NCI-H226 (cell line): ENCODE data around the gene SLFN13.
"Not testable (repeated sequence)": the region's sequence is repeated elsewhere in the genome, so short reads cannot be mapped to it uniquely, and the experiment has no call there.

Source experiments
- DNase-seq: peaks from one replicate; pipeline ENCODE4 v3.0.0-alpha.2; 2015

Gene SLFN13

DNA sequence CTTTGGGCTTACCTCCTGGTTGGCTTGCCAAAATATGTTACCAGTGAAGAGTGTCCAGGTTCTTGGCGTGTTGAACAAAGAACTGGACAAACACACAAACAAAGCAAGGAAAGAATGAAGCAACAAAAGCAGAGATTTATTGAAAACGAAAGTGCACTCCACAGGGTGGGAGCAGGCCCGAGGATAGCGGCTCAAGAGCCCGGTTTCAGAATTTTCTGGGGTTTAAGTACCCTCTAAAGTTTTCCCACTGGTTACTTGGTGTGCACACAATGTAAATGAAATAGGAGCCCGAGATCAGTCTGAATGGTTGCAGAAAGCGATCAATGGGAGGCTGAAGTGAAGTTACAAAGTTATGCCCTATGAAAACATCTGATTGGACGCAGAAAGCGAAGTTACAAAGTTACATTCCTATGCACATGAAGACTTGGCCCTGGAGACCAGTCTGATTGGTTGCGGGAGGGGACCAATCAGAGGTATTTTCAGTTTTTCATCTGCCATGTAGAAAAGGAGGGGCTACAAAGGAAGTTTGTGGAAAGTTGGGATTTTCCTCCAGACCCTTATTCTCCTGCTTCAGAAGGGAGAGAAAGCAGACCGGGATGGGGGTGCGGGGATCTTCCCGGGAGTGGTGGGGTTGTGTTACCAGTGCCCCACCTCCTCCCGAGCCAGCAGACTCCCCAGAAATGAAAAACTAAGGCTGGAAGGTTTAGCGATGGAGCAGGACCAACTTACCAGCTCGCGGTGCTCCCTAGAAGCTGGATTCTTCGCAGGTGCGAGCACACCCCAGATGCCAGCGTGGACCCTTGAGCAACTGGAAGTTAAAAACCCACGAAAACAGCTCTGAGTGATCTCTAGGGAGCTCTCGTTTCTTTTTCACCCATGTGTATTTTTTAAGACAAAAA is 16.1 kb downstream of the SLFN13 start, which contains the start of gene SLFN12:
Gene SLFN12 (minus strand): TSS at position 325 of the 899 bp plus-strand sequence. CDS start 9,472 bp downstream, outside the sequence.
- peak; percentile 95 for DNase-seq

DNA sequence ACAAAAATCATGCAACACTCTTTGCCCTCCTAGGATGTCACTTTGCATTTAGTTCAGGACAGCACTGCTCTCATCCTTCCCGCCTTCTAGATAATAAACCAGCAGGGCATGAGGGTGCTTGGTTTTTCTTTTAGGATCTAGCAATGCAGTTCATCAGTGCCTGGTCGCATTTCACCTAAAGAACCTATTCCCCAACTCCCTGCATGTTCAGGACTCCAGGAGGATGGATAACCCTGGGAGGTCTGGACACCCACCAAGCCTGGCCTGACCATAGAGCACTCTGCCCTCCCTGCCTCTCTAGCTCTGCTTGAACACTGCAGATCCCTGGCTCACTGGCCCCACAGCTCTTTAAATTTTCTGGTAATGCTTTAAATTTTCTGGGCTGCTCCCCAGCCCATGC is 18.9 kb downstream of the SLFN13 start:
- DNase-seq, result no peak

DNA sequence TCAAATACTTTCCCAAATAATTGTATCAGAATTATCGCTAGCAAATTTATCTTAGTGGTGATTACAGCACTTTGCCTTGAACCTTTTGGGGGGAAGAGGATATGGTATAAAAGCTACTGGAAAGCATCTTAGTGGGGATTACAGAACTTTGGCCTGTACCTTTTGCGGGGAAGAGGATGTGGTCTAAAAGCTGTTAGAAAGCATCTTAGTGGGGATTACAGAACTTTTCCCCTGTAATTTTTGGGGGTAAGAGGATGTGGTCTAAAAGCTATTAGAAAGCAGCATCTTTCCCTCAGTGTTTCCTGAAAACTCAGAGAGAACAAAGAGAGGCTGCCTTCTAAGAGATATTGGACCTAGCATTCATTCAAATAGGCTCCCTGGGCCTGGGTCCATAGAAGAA is 20.3 kb downstream of the SLFN13 start:
- DNase-seq, result no peak

DNA sequence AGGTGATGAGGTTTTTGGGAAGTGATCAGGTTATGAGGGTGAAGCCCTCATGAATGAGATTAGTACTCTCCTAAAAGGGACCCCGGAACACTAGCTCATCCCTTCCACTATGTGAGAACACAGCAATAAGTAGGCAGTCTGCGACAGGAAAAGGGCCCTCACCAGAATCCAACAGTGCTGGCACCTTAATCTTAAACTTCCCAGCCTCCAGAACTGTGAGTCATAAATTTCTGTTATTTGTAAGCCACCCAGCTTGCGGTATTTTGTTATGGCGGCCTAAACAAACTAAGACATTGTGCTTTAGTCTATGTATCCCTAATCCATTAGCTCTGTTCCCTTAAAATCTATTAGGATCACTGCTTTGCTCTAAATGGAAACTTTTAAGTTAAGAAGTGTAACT is 24.8 kb downstream of the SLFN13 start:
- peak; percentile 13 for DNase-seq

DNA sequence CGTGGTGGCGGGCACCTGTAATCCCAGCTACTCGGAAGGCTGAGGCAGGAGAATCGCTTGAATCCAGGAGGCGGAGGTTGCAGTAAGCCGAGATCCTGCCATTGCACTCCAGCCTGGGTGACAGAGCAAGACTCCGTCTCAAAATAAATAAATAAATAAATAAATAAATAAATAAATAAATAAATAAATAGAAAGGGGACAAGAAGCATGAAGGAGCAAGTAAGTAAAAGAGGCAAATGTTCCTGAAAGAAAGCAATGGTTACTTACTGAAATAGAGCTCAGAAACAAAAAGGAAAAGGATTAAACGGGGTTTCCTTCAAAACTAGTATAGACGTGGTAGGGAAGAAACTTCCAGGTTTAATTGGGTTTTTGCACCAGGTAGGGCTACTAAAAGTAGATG is 27.5 kb downstream of the SLFN13 start:
- not testable (repeated sequence) for DNase-seq

DNA sequence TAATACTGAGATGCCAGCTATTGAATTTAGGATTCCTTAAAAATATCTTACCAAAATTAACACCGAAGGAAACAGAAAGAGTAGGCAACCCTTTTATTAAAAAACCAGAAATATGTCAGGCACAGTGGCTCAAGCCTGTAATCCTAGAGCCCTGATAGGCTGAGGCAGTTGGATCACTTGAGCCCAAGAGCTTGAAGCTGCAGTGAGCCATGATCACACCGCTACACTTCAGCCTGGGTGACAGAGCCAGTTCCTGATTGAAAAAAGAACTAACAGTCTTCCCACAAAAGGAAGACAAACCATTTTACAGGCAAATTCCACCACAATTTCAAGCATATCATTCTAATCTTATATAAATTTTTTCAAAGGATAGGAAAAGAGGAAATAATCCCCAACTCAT is 31.9 kb downstream of the SLFN13 start:
- no peak for DNase-seq

DNA sequence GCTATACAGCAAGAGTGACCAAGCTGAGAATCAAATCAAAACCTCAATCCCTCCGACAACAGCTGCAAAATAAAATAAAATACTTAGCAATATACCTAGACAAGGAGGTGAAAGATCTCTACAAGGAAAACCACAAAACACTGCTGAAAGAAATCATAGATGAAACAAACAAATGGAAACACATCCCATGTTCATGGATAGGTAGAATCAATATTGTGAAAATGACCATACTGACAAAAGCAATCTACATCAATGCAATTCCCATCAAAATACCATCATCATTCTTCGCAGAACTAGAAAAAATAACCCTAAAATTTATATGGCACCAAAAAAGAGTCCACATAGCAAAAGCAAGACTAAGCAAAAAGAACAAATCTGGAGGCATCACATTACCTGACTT is 33.9 kb downstream of the SLFN13 start:
- not testable (repeated sequence) for DNase-seq

DNA sequence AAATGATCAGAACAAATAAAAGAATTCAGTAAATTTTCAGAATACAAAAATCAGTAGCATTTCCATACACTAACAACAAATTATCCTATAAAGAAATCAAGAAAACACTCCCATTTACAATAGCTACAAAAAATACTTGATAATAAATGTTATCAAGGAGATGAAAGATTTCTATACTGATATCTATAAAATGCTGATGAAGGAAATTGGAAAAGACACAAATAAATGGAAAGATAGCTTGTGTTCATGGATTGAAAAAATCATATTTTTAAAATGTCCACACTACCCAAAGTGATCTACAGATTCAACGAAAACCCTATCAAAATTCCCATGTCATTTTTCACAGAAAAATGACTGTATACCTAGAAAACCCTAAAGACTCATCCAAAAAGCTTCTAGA is 34.3 kb downstream of the SLFN13 start:
- DNase-seq, result no peak

DNA sequence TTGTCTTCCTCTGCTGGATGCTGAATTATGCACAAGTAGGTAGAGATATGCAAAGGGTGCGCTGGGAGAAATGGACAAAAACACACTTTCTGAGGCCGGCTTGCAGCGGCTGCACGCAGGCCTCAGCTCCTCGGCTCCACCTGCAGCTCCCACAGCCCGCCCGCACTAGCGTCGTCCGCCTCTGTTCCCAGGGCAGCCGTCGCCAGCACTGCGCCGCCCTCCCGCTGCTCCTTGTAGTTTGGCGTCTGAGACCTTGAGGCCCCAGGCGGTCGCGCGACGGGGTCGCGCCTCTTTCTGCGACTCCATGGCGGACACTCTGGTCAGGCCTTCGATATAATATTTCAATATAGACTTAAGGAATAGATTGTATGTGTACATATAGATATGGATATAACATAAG is 41.0 kb downstream of the SLFN13 start:
- no peak for DNase-seq

DNA sequence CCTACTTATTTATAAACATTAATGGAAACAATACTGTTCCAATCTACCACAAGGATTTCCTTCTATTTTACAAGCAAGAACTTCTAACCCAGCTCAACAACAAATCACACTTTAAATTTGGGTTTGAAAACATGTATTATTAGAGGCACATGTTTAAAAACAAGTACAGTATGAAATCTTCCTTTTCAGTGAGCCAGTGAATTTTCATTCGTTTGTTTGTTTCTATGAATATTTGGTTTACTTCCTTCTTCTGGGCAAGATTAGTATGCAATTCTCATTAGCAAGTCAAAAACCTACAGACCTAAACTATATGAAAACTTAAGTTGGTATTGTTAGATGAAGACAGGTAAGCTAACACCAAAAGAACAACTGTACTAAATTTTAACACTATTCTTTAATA is 42.0 kb downstream of the SLFN13 start:
- DNase-seq, result no peak

DNA sequence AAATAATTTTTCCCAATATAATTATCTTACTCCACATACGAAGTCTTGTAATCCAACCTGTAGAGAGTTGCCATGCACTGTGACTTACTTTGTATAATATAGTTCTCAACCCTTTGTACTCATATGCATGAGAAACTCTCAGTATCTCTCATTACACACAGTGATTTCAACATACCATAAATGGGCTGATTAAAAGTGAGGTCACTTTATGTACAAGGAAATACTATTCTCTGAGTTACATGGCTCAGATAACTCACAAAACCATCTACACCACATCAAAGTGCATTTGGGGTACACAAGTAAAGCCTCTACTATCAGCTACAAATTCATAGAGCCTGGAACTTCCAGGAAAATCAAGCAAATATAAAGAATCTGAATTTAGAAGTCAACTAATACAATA is 44.2 kb downstream of the SLFN13 start:
- DNase-seq, result peak; percentile 2

DNA sequence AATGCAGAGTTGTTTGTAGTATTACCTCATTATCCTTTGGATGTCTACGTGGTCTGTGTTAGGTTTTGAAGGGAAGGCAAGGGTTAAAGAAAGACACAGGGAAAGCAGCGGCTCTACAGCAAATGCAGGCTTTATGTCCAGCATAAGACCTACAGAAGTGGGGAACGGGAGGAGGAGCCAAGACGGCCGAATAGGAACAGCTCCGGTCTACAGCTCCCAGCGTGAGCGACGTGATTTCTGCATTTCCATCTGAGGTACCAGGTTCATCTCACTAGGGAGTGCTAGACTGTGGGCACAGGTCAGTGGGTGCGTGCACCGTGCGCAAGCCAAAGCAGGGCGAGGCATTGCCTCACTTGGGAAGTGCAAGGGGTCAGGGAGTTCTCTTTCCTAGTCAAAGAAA is 54.8 kb downstream of the SLFN13 start:
- not testable (repeated sequence) for DNase-seq

DNA sequence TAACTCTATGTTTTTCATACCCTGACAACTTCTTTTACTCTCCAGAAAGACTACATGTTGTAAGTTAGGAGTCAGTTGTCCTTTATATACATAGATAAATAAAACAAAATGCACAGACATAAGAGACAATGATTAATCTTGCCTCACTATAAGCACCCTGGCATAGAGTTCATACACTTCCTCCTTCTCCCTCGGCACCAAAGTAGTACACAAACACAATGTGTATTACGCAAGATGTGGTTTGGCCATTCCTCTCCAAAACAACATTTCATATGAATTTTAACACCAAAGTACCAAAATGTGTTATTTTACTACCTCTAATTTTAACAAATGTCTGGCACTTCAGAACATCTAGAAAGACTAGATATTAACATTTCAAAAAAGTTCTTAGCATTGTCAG is 57.9 kb downstream of the SLFN13 start:
- DNase-seq, result no peak

DNA sequence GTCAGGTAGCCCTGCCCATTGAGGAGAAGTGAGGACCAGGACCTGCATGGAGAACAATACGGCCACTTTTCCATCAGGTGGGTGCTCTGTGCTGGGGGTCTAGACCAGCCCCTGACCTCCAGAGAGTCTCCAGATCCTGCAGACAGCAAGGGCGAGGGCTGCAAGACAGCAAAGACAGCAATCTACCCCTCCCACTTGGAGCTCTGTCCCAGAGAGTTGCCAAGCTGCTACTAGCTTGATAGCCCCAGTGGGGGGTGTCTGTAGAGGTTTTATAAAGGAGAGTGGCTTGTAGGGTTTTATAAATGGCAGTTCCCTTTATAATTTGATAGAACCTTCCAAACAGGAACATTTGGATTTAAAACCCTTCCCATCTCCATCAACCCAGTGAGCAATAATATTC is 58.4 kb downstream of the SLFN13 start:
- no peak for DNase-seq

DNA sequence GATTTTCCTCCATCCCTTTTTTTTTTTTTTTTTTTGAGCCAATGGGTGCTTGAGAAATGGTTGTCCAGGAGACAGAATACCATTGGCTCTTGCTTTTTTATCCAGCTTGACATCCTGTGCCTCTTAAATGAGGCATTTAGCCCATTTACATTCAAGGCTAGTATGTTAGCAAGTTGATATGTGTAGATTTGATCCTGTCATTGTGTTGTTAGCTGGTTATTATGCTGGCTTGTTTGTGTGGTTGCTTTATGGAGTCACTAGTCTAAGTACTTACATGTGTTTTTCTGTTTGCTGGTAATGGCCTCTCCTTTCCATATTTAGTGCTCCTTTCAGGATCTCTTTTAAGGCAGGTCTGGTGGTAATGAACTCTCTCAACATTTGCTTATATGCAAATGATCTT is 61.1 kb downstream of the SLFN13 start:
- no peak for DNase-seq
